Stimulated activated CD8-positive, alpha-beta memory T cell treated with anti-CD3 and anti-CD28 coated beads, Interleukin-4, amount 100 ng/mL, for 4 hours (primary cell): ENCODE measurements around the gene PLCH2.

Source experiments
- DNase-seq, 2 donors: peaks; one replicate each; pipeline ENCODE4 v3.0.0-alpha.2; 2020; ENCODE audit warnings: low read depth in 2 of 2, low spot score in 1 of 2

PLCH2 gene

GRCh38 chr1:2510366-2511155 lies 34.5 kb downstream of the PLCH2 start:
- no peak for DNase-seq

DNA sequence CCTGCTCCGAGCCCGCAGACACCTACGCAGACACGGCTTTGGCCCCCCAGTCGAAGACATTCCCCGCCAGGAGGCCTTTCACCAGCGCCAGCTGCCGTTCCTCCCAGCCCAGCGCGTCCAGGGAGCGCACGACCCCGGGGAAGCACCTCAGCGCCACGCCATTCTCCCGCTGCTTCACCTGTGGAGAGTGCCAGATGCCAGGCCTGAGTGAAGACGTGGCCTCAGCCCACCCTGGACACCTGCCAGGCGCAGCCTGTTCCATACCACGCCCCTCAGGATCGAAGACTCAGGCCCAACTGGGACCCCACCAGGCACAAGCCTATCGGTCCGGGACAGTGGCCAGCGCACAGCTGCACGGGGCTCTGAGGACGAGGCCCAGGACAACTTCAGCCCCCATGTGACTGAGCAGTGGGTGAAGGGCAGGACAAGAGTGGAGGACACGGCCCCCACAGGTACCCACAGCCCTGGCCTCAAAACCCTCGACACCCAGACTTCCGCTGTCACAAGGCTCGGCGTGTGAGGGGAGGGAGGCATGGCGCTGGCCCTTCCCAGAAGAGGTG lies 36.9 kb downstream of the PLCH2 start:
- DNase-seq: no peak

DNA sequence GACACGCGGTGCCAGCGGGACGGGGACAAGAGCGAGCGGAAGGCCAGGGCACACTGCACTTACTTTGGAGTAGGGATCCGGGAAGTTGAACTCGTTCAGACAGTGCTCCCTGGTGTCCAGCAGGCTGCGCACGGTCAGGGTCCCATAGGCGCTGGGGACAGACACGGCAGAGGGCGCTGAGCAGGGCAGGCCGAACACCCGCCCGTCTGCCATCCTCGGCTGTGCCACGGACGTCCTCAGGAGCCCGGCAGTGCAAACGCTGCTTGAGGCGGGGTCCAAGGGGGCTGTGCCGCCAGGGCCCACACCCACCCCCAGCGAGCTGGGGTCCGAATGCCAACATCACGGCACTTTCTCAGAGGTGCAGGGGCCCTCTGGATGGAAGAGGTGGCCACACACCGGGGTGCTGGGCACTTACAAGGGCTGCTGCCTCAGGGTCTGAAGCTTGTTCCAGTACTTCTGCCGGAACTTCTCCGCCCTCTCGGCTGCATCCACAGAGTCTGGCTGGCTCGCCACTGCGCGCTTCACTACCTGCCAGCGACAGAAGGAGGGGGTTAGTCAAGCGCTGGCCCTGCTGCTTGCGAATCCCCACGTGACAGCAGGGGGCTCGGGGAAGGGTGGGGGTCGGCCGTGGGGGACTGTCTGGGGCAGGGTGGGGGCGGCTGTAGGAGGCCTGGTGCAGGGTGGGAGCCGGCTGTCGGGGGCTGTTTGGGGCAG lies 38.0 kb downstream of the PLCH2 start:
- DNase-seq: no peak

DNA sequence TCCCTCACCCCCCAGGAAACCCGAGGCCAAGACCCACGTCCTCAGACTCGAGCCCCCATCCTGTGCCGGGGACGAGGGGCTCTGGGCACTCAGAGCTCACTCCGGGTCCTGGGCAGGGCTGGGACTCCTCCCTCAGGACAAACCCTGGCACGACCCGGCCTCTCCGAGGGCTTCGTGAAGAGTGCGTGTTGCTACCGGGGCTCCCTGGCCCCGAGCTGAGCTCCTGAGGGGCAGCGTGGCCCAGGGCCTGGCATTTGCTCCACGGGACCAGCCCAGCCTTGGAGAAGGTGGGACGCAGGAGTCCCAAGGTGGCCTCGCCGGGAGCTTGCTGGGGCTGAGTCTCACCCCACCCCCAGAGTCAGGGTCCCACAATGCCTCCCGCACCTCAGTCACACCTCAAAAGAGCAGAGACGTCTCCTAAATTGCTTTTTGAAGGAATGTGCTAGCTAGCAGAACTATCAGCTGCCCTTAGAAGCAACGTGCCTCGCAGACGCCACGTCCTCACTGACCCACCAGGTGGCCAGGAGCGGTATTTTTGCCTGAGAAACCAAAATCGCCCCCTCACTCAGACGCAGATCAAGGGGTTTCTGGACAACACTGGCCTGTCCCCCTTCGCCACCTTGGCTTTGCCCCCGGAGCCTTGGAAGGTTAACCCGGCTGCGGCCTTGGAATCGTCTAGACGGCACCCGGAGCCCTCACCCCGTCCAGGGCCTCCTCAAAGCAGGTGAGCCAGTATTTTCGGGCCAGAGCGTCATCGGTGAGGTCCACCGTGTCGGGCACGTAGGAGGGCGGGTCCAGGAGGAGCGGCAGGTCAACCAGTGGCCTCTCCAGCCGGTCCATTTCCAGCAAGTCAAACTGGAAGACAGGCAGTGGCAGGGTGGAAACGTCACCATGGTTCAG lies 39.0 kb downstream of the PLCH2 start:
- no peak for DNase-seq

DNA sequence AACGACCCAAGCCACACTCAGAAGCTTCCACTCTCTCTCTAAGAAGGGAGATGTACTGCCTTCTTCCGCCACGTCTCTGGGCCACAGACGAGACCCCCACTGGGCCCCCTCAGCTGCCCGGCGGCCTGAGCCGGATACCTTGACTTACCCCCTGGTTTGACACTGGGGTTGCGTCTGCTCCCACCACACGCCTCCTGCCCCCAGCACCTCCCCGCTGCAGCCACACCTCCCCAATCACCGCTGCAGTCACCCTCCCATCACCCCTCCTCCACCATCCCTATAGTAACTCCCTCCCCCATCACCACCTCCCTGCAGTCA lies 39.6 kb downstream of the PLCH2 start:
- no peak for DNase-seq

- no peak for DNase-seq
Measured at GRCh38 chr1:2516124-2516523, 40.0 kb downstream of the PLCH2 start.

GRCh38 chr1:2516946-2517345 lies 40.9 kb downstream of the PLCH2 start:
- DNase-seq: no peak

GRCh38 chr1:2517966-2518365 lies 41.9 kb downstream of the PLCH2 start:
- DNase-seq: no peak

DNA sequence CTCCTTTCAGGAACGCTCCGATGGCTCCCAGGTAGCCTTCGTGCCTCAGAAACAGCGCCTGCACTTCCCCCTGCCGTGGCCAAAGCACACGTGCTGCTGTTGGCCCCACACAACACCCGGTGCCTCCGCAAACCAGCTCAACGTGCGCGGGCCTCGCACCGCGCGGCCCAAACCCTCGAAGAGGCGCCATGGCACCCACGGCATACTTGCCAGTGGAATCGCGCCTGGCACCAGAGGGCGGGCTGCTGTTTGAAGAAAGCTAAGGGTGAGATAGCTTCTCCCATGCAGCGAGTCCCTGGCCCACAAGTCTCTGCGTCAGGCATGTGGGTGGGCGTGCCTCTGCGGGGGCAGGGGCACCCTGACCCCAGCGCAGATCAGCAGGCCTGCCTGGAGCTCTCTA lies 42.4 kb downstream of the PLCH2 start:
- no peak for DNase-seq

DNA sequence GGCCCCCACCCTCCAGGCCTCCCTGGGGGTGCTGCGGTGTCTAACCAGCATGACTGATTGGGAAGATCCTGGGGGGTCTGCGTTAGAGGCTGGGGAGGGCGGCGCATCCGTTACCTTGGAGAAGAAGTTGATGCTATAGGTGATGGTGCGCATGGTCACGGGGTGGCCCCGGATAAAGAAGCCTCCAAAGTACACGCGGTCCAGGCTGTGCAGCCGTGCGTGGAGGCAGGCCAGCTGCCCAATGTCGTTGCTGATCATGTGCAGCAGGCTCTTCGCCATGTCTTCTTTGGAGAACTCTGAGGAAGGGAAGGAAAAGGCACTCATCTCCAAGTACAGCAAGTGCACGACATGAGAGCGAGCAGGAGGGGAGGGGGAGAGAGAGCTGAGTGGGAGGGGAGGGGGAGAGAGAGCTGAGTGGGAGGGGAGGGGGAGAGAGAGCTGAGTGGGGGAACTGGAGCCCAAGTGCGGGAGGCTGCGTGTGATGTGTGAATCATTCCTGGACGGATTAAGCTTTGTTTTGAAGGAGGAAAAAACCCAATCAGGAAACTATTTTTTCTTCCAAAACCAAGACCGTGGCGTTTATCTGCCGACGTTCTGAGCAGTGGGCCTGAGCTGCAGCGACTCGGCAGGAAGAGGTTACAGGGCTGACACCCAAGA lies 43.1 kb downstream of the PLCH2 start:
- DNase-seq: no peak

- no peak for DNase-seq
Measured at GRCh38 chr1:2519729-2520128, 43.6 kb downstream of the PLCH2 start.

DNA sequence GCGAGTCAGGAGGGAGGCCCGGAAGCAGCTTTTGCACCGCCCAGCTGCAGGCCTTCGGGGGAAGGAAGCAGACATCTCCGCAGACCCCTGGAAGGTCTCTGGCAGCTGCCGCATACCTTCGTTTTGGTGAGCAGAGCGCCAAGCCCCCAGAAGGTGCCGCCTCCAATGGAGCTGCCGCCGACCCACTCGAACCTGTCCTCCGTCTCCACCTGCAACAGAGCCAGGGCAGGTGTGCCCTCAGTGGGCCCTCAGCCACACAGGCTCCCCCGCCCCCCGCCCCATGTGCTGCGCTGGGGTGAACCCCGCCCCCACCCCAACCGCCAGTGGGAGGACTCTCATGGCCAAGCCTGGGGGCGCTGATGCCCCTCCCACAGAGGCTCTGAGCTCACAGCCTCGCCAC lies 44.1 kb downstream of the PLCH2 start:
- DNase-seq: no peak

GRCh38 chr1:2520806-2521205 lies 44.7 kb downstream of the PLCH2 start:
- no peak for DNase-seq

DNA sequence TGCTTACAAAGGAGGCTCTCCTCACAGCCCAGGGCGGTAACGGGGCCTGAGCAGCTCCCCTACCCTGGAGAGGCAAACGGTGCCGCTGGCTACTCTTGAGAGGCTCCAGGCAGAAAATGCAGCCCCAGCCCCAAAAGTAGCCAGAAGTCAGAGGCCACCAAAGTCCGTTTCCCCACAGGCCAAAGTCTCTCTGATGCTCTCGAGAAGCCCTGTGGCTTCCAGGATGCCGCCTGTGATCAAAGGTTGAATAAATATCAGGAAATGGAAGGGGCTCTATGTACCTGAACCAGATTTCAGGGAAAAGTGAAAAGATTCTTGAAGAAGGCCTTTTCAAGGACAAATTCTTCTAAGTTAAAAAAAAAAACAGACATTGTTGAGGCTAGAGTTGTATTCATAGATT lies 46.1 kb downstream of the PLCH2 start:
- DNase-seq: no peak

DNA sequence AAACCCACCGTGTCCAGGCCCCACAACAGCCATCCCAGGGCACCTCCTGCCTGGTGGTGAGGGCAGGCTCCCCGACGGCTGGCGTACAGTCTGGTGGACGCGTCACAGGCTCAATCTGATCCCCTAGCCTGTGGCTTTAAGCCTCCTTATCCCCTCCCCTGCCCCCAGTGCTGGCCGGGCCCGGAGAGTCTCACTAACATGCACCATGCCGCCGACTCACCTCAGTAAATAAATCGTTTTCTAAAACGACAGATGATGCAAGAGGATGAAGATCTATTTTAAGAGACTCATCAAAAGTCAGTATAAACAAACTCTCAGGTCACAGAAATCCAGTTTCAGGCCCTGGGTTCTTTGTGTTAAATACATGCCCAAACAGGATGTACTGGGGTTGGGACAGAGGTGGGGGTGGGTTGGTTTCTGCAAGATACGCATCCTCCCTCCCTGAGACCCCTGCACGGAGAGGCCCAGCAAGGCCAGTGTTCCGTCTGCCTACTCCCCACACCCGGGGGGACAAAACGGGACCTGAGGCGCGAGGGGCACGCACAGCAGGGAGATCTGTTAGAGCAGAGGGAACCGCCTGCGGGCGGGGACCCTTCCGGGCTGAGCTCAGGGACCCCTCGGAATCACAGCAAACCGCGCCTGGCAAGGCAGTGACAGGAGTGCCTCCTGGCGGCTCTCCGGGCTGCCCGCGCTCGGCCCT lies 47.3 kb downstream of the PLCH2 start:
- DNase-seq: no peak

DNA sequence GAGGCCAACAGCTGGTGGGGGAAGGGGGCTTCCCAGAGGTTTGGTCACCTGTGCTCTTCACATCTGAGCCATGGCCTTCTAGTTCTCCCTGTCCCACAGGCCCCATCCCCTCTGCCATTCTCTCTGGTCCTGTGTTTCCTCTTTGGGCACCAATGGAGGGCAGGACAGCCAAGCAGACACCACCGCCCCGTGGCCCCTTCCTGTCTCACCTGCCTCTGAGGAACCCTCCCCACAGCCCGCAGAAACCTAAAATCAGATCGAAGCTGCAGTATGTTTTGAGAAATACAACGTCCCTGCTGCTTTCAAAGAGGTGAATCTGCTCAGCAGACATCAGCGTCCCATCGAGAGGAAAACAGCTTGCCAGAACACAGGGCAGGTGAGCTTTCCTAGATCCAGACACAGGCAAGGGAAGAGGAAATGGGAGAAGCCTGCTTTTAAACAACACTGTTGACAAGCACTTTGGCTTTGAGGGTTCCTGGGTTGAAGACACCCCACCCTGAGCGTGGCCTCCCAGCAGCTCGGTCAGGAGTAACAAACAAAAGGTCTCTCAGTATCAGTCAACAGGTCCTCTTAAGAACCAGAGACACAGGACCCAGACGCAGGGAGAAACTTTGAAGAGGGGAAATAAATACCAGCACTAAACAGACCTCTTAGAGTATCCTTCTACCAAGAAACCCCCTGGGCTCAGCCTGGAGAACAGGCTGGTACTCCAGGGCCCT lies 48.0 kb downstream of the PLCH2 start:
- DNase-seq: no peak

DNA sequence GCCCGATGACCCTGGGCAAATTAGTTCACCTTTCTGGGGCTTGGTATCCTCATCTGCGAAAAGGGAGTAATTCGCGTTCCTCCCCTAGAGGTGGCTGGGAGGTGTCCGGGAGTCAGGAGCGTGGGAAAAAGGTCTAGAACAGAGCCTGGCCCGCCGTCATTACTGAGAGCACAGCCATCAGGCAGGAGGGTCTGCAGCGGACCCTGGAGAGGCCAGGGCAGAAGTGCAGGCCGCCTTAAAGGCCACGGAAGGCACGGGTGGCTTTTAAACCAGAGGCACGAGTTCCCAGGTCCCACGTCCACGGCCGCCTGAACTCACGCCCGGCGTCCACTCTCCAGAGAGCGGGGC lies 49.5 kb downstream of the PLCH2 start:
- no peak for DNase-seq

GRCh38 chr1:2525920-2526823 lies 50.1 kb downstream of the PLCH2 start, which contains the start of gene PANK4:
PANK4 (minus strand) TSS chr1:2526596; CDS start chr1:2526587, 9 bp downstream.
- DNase-seq: peak; percentile 68 to 80
